Renal cortical epithelial cell (primary cell): ENCODE results near the gene DCAF10. TPM values are rescaled to one million over a fixed set of nuclear protein-coding genes. Genes with fewer than 3 reads are reported as not detected.
"Not testable (repeated sequence)": the region's sequence is repeated elsewhere in the genome, so short reads cannot be mapped to it uniquely, and the experiment has no call there.

Experiments used
- DNase-seq: peaks from one replicate; pipeline ENCODE4 v3.0.0-alpha.2; 2011; ENCODE audit warnings: low read depth
- total RNA-seq: library from RNA; depleted of rRNA; stranded (reverse); fragments of >200 nt; gene quantifications from 2 replicates; pipeline ENCODE4 v1.2.3, GENCODE V29; 2014

Gene DCAF10
- total RNA-seq, 1 donor from 2014 or later = 70.0 TPM

DNA sequence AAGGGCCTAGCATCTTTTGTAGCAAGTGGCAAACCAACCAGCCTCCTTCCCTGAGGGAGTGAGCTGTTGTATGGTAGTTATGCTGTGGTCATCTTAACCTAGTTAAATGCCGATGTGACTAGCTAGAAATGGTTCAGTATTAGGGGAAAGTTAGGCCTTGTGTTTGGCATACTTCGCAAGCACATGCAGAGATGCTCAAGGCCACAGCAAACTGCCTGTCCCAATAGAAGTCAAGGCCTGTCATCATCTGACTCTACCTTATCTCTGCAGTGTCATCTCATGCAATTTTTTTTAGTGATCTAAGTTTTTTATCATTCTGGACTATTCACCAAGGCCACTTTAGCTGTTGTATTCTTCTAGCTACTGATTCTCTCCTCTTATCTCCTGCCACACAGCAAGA lies 10.5 kb upstream of the DCAF10 start:
- no peak for DNase-seq

DNA sequence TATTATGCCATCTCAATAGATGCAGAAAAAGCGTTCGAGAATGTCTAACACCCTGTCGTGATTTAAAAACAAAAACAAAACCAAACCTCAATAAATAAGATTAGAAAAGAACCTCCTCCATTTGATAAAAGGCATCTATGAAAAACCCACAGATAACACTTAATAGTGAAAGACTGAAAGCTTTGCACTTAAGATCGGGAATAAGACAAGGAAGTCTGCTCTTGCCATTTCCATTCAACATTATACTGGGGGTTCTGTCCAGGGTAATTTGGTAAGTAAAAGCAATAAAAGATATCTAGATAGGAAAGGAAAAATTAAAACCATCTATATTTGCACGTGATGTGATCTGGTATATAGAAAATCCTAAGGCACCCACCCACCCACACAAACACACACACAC lies 8.5 kb upstream of the DCAF10 start:
- no peak for DNase-seq

DNA sequence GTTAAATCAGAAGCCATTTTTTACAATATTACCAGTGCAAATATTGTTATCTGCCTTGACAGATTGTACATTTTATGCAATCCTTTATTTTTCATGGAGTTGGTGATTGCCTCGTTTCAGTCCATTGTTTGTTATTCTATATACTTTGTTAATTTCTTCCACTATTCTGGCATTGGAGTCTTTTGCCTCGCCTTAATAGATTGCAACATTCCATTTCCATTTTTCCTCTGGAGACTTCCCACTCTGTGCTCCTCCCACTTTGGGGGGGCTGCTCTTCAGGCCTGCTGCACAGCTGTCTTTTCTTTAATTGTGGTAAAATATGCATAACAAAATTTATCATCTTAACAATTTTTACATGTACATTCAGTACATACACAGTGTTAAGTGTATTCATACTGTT lies 4.4 kb upstream of the DCAF10 start:
- no peak for DNase-seq

DNA sequence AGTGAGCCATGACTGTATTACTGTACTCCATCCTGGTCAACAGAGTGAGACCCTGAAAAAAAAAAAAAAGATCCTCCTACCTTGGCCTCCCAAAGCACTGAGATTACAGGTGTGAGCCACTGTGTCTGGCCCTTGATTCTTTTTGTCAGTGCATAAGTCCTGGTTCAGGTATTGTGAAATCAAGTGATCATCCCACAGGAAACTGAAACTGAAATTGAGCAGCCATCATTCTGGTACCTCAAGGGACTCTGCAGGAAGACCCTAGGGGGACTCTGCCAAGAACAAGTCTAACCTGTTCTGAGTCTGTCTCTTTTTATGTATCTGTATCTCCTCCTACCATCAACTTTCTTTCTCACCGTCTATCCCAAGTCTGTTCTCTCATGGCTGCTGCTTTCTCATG lies 1.9 kb upstream of the DCAF10 start:
- DNase-seq = no peak

DNA sequence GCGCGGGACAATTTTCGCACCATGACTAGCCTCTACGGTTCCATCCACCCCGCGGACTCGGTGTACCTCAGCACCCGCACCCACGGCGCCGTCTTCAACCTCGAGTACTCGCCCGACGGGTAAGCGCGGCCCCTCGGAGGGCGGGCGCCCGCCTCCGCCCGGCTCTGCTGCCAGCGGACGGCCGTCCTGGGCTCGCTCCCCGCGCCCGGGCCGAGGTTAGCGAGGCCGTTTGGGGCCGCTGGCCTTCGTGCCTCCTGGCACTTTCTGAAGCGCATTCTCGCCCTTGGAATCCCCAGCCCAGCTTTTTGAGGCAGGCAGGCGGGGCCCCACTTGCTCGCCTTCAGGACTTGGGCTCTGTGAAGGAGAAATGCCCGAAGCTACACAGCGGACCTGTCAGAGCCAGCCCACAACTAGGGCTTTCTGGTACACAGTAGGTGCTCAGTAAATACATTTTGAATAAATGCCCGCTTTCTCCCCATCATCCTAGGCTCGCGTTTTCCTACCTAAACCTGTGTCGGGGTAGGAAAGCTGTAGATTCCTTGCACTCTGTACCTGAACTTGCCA lies 772 bp downstream of the DCAF10 start:
- no peak for DNase-seq

DNA sequence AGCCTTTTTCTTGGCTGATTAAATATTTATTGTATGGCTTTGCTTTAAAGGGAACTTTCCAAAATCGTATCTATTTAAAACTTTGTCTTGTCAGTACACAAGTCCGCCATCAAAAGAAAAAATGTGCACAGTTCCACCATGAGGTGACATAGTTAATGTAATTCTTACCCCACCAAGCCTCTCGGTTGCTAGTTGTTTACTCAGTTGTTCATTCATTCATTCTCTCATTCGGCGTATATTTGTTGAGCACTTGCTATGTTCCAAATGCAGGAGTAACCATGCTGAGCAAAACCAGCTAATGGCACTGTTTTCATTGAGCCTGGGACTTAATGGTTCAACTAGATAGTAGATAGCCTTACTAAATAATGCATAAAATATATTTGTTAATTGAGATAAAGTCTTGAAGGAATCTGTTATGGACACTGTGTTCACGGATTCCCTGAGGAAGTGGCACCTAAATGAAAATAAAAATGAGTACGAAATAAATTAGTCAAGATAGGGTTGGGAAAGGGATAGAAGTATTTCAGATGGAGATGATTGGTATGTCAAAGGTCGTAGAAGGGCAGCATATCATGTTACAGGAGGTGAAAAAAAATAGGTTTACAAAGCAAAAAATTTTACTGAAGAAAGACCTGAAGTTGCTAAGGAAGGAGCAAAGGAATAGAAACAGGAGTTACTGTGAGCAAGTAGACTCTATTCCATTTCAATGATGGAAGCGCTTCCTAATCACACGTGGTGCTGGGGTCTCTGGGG lies 1.5 kb downstream of the DCAF10 start:
- no peak for DNase-seq

DNA sequence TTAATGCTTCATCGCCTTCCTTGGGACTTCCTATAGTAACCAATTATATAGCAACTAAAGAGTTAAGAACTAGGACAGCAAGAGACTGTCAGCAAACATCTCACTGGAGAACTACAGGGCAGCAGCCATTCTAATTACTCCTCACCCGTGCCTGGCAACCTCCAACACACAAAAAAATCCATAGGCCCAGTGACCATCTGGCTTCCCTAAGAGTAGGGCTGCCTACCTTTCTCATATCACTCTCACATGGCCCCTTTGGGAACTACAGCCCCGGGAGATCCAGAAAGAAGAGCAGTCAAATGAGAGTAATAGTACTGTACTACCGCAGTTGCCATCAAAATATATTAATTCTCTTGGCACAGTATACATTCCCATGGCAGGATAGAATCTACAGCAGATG lies 5.7 kb downstream of the DCAF10 start:
- DNase-seq = no peak

DNA sequence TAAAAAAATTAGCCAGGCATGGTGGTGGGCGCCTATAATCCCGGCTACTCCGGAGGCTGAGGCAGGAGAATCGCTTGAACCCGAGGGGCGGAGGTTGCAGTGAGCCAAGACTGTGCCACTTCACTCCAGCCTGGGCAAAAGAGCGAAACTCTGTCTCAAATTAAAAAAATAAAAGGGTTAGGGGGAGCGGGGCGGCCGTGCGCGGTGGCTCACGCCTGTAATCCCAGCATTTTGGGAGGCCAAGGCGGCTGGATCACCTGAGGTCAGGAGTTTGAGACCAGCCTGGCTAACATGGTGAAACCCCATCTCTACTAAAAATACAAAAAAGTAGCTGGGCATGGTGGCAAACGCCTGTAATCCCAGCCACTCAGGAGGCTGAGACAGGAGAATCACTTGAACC lies 9.1 kb downstream of the DCAF10 start:
- DNase-seq = not testable (repeated sequence)

DNA sequence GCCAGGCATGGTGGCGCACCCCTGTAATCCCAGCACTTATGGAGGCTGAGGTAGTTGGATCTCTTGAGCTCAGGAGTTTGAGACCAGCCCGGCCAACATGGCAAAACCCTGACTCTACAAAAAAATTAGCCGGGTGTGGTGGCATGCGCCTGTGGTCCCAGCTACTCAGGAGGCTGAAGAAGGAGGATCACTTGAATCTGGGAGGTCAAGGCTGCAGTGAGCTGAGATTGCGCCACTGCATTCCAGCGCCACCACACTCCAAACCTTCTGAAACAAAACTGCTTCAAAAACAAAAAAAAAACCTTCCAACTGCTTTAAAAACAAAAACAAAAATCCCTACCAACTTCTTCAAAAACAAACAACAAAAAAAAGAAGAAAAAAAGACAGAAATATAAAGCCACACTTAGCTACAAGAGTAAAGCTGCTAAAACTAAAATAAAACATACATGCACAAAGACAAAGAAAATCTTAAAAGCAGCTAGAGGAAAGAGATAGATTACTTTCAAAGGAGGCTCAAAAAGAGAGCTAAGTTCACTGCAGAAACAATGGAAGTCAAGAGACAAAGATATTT lies 11.4 kb downstream of the DCAF10 start:
- no peak for DNase-seq

DNA sequence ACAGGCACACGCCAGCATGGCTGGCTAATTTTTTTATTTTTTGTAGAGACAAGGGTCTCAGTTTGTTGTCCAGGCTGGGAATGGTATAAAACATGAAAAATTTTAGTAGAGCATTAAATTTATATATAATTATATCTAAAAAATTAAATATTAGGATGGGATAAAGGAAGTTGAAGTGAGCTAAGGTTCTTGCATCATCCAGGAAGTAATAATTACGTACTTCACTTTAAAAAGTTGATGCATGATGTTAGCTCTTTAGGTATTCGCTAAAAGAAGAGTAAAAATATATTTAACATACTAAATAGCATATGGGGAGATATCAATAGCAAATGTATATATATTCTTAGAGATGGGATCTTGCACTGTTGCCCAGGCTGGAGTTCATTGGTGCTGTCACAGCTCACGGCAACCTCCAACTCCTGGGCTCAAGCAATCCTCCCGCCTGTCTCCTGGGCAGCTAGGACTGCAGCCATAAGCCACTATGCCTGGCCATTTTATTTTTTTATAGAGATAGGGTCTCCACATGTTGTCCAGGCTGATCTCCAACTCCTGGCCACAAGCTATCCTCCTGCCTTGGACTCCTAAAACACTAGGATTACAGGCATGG lies 12.3 kb downstream of the DCAF10 start:
- DNase-seq = no peak

DNA sequence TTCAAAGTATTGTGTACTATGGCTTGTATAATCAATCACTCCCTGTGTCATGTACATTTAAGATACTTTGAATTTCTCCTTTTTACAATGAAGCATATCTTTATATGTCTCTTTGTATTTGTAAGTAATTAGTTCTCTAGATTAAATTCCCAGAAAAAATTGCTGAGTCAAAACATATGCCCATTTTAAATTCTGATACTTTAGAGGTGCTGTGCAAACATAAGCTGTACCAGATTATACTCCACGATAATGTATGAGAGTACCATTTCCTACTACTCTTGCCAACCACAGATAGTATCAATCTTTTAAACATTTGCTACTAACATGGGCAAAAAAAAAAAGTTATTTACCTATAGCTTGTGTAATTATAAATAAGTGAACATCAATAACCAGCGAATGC lies 18.3 kb downstream of the DCAF10 start:
- no peak for DNase-seq

DNA sequence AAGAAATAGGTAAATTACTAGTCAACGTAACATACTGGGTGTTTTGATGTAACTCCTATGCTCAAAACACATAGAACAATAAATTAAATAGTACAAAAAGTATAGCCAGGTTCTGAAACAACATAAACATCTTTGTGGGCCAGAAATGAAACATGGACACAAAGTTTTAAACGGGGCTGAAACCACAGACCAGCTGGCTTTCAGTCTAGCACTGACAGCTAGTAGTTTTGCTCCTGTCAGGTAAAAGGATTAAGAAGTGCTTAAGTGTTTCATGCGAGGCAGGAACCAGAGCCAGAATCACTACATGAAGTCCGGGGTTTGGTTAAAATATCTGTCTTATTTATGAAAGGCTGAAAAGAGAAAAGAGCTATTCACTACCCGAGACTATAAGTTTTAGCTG lies 19.5 kb downstream of the DCAF10 start:
- DNase-seq = no peak

DNA sequence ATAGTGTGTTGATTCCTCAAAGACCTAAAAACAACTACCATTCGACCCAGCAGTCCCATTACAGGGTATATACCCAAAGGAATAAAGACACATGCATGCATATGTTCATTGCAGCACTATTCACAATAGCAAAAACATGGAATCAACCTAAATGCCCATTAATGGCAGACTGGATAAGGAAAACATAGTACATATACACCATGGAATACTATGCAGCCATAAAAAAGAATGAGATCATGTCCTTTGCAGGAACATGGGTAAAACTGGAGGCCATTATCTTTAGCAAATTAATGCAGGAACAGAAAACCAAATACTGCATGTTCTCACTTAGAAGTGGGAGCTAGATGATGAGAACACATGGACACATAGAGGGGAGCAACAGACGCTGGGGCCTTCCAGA lies 24.6 kb downstream of the DCAF10 start:
- not testable (repeated sequence) for DNase-seq

DNA sequence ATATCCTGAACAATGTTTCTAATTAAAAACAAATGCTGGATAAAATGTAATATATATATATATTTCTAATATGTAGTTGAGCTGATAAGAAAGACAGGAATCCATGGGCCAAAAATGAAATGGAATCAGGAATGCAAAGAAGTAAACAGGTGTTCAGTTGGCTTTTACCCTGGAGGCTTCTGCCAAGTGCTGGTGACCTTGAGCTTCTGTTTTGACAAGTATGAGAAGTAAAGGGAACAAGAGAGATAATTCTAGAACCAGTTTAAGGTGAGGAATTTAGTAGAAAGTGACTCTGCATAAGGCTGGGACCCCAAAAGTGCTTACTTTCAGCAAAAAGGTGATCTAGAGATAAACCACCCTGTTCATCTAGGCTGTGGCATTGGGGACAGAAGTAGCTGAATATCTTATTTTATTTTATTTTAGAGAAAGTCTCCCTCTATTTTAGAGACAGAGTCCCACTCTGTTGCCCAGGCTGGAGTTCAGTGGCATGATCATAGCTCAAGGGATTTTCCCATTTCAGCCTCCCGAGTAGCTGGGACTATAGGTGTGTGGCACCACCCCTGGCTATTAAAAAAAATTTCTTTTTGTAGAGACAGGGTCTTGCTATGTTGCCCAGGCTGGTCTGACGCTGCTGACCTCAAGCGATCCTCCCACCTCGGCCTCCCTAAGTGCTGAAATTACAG lies 27.0 kb downstream of the DCAF10 start:
- DNase-seq = no peak

DNA sequence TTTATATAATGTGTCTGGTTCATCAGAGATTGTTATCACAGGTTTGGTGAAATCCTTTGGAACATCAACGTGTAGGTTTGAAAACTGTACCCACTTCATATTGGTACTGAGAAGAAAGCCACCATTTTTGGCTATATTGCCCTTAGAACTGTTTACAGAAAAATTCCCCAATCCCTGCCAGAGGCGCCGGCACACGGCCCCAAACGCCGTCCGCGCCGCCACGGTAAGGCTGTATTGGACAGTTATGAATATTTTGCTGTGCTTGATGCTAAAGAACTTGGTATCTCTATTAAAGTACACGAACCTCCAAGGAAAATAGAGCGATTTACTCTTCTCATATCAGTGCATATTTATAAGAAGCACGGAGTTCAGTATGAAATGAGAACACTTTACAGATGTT lies 35.2 kb downstream of the DCAF10 start:
- DNase-seq = no peak

DNA sequence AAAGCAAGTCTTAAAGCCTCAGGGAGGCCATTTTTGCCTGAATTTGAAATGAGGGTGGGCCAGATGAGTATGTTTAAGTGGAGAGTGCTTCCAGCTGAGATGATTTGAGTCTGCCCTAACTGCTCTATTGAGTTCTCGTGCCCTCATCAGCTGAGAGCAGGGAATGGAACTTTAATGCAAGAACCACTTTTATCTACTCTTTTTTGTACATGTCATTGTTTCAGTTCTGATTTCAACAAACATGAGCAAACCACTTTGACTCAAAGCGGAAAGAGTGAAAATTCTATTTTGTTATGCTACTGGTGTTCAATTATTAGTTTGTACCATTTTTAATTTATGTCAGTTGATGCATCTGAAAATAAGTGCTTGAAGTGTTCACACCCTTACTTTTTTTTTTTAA lies 35.8 kb downstream of the DCAF10 start:
- DNase-seq = no peak

DNA sequence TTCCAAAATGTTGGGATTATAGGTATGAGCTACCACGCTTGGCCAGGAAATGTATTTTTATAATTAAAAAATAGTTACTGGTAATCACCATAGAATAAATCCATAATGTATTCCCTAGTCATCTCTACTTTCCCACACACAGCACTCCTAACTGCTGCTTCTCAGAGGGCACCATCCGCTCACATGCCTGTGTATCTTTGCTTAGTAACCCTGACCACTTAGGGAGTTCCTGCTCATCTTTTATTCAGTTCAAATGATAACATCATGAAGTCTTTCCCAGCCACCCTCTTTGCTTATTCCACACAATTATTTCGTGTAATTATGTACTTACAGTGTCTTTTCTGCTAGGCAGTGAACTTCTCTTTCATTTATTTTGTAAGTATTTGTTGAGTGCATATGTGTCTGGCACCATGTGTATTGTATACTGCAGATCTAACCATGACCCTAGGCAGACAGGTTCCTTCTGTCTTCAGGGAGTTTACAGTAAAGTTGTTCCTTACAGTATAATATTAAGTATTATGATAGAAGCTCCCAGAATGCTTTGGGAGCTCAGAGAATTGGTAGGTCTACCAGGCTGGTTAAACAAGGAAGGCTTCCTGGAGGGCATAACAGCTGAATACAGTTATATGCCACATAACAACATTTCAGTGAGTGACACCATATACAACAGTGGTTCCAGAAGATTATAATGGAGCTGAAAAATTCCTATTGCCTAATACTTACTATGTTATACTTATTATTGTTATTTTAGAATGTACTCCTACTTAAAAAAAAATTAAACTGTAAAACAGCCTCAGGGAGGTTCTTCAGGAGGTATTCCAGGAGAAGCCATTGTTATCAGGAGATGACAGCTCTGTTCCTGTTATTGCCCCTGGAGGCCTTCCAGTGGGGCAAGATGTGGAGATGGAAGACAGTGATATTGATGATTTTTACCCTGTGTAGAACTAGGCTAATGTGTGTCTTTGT lies 39.2 kb downstream of the DCAF10 start:
- peak; percentile 6 for DNase-seq

DNA sequence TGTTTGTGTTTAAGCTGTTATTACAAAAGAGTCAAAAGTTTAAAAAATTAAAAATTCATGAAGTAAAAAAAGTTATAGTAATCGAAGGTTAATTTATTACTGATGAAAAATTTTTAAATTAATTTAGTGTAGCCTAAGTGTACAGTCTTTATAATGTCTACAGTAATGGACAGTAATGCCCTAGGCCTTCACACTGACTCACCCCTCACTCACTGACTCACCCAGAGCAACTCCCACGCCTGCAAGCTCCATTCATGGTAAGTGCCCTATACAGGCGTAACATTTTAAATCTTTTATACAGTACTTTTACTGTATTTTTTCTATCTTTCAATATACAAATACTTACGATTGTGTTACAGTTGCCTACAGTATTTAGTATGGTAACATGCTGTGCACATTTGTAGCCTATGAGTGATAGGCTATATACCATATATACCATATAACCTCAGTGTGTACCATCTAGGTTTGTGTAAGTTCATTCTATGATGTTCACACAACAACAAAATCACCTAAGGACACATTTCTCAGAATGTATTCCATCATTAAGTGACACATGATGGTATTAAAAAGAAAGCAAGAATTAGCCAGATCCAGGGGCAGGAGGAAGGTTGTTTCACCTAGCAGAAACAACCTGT lies 40.1 kb downstream of the DCAF10 start:
- DNase-seq = peak; percentile 70

DNA sequence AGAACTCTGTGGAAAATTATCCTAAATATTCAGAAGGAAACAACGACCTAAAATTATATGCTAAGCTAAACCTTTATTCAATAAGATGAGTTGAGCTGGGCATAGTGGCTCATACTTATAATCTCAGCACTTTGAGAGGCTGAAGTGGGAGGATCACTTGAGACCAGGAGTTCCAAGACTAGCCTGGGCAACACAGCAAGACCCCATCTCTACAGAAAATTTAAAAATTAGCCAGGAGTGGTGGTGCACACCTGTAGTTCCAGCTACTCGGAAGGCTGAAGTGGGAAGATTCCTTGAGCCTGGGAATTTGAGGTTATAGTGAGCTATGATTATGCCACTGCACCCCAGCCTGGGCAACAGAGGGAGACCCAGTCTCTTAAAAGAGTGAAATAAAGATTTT lies 51.6 kb downstream of the DCAF10 start:
- DNase-seq = no peak

DNA sequence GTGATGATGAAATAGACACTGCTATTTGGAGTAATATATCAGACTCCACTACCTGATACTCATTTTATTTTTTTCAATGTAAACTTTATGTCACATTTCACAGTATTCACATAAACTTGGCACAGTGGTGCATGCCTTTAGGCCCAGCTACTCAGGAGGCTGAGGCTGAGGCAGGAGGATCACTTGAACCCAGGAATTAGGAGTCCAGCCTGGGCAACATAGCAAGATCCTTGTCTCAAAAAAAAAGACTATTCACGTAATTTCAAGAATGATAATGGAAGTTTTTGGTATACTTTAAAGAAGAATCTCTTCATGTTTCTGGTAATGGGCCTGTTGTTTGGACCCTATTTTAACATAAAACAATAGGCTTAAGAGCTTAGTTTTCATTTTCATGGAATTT lies 56.0 kb downstream of the DCAF10 start:
- DNase-seq = no peak

DNA sequence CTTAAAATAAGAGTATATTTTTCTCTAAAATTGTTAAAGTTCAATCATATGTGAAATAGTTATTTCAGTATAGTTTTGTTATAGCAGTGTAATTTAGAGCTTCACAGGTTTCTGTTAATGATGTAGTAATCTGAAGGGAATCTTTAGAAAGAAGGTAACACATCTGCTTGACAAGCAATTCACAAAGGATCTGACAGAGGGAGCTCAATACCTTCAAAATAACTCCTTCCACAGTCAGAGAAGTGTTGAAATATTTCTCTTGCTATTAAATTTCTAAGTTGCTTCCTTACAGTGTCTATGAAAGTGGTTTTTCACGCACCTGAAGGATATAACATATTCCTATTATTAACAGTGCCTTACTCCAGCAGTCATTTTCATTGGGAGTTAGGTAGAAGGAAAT lies 58.4 kb downstream of the DCAF10 start:
- peak; percentile 18 for DNase-seq
